ENCODE data around the gene PROZ.
"Not testable (repeated sequence)": the region's sequence is repeated elsewhere in the genome, so short reads cannot be mapped to it uniquely, and the experiment has no call there.

Gene PROZ

GRCh38 chr13:113157929-113158747 is at the start of gene PROZ:
TSS of gene PROZ (plus strand) at chr13:113158648. CDS start at chr13:113158661, 13 bp downstream.
- DNase-seq, result peak; percentile 81

- DNase-seq, result peak; percentile 34
Measured at GRCh38 chr13:113109151-113110047, 49.0 kb upstream of the PROZ start.

DNA sequence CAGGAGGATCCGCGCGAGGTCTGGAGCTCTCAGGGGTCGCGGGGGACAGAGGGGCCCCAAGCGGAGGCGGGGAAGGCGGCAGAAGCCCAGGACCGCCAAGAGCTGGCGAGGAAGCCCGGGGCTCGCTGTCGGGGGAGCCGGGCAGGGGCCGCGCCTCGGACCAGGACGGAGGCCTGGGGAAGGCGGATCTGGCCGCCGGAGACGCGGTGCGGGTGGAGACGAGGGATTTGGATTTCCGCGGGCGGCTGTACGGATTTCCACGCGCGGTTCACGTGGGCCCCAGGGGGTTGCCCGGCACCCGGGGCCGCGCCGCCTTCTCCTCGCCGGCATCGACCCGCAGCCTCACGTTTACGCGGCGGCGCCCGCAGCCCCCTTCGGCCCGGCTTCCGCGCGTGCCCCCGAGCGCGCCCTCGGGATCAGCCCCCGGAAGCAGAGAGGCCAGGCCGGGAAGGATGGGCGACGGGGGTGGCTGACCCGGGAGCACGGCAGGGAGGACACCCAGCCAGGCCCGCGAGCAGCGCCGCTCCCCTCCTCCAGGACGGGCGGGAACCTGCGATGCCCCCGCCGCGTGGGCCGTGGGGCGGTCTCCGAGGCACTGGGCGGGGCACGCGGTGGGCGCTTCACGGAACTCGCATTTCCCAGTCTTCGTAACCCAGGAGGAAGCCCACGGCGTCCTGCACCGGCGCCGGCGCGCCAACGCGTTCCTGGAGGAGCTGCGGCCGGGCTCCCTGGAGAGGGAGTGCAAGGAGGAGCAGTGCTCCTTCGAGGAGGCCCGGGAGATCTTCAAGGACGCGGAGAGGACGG is 48.2 kb upstream of the PROZ start:
- DNase-seq, result peak; percentile 42

DNA sequence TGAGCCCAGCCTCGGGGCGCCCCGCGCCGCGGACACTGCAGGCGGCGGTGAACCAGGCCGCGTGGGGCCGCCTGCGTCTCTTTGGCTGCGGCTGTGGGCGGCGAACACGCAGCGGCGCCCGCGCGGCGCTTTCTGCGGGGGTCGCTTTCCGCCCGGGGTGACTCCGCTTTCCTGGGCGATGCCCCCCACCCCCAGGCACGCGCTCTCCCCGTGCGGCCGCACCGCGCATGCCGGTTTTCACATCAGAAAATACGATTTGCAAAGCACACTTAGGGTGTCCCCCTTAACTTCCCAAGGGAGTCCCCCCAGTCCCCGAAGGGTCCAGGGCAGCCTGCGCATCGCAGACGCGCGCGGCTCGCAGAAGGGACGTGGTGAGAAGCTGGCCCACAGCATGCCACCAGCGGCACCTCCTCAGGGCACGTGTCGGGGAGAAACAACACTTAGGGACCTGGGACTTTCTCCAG is 47.6 kb upstream of the PROZ start:
- no peak for DNase-seq

DNA sequence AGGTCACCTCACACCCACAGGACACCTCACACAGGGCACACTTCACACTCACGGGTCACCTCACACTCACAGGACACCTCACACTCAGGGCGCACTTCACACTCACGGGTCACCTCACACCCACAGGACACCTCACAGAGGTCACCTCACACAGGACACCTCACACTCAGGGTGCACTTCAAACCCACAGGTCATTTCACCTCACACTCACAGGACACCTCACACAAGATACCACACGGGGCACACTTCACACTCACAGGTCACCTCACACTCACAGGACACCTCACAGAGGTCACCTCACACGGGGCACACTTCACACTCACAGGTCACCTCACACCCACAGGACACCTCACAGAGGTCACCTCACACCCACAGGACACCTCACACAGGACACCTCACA is 46.6 kb upstream of the PROZ start:
- not testable (repeated sequence) for DNase-seq

DNA sequence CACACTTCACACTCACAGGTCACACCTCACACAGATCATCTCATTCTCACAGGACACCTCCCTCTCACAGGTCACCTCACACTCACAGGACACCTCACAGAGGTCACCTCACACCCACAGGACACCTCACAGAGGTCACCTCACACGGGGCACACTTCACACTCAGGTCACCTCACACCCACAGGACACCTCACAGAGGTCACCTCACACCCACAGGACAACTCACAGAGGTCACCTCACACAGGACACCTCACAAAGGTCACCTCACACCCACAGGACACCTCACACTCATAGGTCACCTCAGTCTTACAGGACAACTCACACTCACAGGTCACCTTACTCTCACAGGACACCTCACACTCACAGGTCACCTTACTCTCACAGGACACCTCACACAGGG is 46.0 kb upstream of the PROZ start:
- DNase-seq, result not testable (repeated sequence)

DNA sequence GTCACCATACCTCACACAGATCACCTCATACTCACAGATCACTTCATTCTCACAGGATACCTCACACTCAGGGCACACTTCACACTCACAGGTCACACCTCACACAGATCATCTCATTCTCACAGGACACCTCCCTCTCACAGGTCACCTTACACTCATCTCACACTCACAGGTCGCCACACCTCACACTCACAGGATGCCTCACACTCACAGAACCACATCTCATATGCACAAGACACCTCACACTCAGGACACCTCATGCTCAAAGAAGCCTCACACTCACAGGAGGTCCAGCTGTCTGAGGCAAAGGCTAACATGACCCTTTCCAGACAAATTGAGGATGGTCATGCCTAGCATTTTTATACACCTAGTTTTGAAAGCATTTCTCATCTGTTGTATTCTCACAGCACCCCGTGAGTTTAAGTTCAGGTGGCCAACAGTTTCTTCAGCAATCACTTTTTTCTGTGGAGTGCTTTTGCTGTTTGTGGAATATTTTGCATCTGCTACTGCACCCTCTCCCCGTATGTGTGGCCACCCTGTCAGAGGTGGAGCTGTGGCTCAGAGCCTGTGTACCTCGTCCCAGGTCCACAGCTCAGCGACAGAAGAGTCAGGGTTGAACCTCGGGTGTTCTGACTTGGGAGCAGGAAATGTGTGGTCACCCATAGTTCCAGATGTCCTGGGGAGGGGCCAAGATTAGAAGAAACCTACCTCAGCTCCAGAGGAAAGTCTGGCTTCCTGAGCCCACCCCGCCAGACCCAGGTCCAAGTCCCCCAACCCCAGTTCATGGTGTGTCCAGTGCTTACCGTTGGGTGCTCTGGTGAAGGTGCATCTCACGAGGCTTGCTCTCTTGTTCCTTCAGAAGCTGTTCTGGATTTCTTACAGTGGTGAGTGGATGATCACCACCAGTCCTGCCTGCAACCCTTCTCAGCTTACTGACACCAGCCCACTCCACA is 45.3 kb upstream of the PROZ start:
- no peak for DNase-seq

DNA sequence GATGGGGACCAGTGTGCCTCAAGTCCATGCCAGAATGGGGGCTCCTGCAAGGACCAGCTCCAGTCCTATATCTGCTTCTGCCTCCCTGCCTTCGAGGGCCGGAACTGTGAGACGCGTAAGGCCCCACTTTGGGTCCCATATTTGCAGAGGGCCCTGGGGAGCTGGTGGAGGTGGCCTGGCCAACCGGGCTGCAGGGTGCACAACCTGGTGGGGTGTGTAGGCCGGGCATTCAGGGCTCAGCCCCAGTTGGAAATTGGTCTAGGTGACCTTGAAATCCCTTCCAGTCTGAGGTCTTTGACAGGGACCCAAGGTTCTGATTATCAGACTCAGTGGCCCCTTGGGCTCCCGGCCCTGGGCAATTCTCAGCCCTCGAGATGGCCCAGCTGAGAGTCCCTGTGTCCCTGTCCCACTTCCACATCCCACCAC is 44.6 kb upstream of the PROZ start:
- DNase-seq, result no peak

GRCh38 chr13:113114511-113115362 is 43.7 kb upstream of the PROZ start:
- DNase-seq, result no peak

GRCh38 chr13:113115363-113116205 is 42.9 kb upstream of the PROZ start:
- DNase-seq, result no peak

DNA sequence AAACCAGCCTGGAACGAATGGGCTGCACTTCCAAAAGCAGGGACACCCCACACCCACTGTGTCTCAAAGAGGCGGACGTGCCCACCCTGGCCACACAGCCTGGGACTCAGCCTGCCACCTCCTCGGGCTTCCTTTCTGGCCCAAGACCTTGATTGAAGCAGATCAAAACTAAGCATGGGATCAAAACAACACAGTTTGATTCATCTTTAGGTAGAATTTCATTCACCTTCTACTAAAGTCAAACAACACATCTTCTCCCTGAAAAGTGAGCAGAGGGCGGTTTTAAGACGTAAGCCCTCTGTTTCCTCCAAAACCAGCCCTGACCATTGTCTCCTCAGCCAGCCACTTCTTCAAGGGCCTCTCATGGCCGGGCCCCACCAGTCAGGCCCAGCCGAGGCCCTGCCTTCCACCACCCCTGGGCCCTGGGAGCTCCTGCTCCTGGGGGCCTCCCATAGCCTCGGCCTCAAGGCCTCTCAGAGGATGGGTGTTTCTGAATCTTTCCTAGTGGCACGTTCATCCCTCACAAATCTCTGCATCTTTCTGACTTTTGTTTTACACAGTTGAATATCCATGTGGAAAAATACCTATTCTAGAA is 42.1 kb upstream of the PROZ start:
- DNase-seq, result no peak

DNA sequence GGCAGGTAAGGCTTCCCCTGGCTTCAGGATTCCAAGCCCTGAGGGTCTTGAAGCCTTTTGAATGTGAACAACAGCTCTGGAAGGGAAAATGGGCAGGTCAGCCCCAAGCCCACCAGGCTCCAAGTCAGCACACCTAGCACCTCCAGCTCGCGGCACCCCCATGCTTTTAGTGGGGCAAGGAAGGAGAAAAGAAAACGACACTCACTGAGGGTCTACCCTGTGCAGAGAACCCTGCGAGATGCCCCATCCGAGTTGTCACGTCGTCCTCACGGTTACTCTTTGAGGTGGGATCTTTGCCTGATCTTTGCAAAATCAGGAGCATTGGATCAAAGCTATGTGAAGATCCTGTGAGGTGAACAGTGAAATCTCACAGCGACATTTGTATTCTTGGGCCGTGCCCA is 41.6 kb upstream of the PROZ start:
- no peak for DNase-seq

- DNase-seq, result no peak
Measured at GRCh38 chr13:113117335-113117872, 41.0 kb upstream of the PROZ start.

GRCh38 chr13:113117911-113118260 is 40.6 kb upstream of the PROZ start:
- no peak for DNase-seq

DNA sequence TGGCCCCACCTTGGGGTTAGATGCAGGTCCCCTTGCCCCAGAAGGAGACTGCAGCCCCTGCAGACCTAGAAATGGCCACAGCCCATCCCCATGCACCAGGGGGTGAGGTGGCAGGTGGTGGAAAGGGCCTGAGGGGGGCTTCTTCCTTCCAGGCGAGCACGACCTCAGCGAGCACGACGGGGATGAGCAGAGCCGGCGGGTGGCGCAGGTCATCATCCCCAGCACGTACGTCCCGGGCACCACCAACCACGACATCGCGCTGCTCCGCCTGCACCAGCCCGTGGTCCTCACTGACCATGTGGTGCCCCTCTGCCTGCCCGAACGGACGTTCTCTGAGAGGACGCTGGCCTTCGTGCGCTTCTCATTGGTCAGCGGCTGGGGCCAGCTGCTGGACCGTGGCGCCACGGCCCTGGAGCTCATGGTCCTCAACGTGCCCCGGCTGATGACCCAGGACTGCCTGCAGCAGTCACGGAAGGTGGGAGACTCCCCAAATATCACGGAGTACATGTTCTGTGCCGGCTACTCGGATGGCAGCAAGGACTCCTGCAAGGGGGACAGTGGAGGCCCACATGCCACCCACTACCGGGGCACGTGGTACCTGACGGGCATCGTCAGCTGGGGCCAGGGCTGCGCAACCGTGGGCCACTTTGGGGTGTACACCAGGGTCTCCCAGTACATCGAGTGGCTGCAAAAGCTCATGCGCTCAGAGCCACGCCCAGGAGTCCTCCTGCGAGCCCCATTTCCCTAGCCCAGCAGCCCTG is 40.0 kb upstream of the PROZ start:
- no peak for DNase-seq

DNA sequence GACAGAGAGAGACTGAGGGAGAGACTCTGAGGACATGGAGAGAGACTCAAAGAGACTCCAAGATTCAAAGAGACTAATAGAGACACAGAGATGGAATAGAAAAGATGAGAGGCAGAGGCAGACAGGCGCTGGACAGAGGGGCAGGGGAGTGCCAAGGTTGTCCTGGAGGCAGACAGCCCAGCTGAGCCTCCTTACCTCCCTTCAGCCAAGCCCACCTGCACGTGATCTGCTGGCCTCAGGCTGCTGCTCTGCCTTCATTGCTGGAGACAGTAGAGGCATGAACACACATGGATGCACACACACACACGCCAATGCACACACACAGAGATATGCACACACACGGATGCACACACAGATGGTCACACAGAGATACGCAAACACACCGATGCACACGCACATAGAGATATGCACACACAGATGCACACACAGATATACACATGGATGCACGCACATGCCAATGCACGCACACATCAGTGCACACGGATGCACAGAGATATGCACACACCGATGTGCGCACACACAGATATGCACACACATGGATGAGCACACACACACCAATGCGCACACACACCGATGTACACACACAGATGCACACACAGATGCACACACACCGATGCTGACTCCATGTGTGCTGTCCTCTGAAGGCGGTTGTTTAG is 39.2 kb upstream of the PROZ start:
- no peak for DNase-seq

DNA sequence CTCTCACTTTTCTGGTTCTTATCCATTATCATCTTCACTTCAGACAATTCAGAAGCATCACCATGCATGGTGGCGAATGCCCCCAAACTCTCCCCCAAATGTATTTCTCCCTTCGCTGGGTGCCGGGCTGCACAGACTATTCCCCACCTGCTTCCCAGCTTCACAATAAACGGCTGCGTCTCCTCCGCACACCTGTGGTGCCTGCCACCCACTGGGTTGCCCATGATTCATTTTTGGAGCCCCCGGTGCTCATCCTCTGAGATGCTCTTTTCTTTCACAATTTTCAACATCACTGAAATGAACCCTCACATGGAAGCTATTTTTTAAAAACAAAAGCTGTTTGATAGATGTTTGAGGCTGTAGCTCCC is 38.6 kb upstream of the PROZ start:
- DNase-seq, result peak; percentile 26
